ENCODE data around the gene P2RX1.

- no peak for TF ChIP-seq CTCF (IDR thresholded peaks at IDR 0.05)
- peak in 1 of 2 donors; percentile 28 for TF ChIP-seq POLR2A (IDR thresholded peaks at IDR 0.05)
Measured at GRCh38 chr17:3891626-3892094, 24.6 kb downstream of the P2RX1 start.
